Measurements from ENCODE around the gene NPHP1.
A peak's percentile ranks its signal among the peaks of the same experiment; 100 is the strongest.
"Not testable (repeated sequence)": the region's sequence is repeated elsewhere in the genome, so short reads cannot be mapped to it uniquely, and the experiment has no call there.

Gene NPHP1

DNA sequence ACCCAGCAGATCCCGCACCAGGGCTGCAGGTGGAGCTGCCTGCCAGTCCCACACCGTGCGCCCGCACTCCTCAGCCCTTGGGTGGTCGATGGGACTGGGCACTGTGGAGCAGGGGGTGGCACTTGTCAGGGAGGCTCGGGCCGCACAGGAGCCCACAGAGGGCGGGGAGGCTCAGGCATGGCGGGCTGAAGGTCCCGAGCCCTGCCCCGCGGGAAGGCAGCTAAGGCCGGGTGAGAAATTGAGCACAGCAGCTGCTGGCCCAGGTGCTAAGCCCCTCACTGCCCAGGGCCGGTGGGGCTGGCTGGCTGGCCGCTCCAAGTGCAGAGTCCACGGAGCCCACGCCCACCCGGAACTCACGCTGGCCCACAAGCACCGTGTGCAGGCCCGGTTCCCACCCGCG, 14.6 kb downstream of the NPHP1 start:
- DNase-seq, result not testable (repeated sequence)

DNA sequence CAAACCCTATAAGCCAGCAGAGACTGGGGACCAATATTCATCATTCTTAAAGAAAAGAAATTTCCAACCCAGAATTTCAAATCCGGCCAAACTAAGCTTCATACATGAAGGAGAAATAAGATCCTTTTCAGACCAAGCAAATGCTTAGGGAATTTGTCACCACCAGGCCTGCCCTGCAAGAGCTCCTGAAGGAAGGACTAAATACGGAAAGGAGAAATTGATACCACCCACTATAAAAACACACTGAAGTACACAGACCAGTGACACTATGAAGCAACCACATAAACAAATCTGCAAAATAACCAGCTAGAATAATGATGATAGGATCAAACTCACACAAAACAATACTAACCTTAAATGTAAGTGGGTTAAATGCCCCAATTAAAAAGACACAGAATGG, 22.4 kb downstream of the NPHP1 start:
- no peak for DNase-seq

DNA sequence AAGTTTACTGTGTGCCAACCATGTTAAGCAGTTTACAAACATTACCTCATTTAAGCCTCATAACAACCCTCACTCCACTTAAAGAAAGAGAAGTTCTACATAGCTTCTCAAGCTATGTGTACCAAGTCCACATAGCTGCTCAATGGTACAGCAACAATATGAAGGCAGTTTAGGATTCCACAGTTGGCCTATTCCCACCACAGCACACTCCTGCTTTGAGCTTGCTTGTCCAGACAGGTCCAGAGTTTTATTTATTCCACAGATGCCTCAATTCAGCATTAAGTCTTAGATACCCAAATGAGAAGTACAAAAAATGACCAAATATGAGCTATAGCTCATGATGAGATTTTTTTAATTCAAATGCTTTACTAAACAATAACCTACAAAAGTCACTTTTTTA, 24.8 kb downstream of the NPHP1 start:
- DNase-seq, result no peak

GRCh38 chr2:110173523-110173922, 31.3 kb downstream of the NPHP1 start:
- DNase-seq, result no peak

GRCh38 chr2:110172506-110172905, 32.3 kb downstream of the NPHP1 start:
- no peak for DNase-seq

- no peak for DNase-seq
These were observed 34.7 kb downstream of the NPHP1 start for GRCh38 chr2:110170102-110170501.

- DNase-seq, result no peak
These were observed 37.4 kb downstream of the NPHP1 start for GRCh38 chr2:110167326-110168000.

DNA sequence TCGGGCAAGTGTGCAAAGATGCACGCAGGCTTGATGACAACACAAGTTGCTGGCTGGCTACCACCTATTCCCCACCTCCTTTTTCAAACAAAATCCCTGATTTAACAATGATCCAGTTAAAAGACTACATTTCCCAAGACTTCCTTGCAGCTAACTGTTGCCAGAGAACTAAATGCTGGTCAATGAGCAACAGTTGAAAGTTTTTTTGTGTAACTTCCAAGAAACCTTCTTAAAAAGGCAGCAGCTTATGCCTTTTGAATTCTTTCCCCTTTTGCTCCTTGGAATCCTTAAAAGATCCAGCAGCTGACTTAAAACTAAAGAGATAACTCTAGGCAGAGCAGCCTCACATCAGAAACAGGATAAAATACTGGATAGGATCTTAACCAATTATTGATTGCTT, 38.5 kb downstream of the NPHP1 start:
- no peak for DNase-seq

DNA sequence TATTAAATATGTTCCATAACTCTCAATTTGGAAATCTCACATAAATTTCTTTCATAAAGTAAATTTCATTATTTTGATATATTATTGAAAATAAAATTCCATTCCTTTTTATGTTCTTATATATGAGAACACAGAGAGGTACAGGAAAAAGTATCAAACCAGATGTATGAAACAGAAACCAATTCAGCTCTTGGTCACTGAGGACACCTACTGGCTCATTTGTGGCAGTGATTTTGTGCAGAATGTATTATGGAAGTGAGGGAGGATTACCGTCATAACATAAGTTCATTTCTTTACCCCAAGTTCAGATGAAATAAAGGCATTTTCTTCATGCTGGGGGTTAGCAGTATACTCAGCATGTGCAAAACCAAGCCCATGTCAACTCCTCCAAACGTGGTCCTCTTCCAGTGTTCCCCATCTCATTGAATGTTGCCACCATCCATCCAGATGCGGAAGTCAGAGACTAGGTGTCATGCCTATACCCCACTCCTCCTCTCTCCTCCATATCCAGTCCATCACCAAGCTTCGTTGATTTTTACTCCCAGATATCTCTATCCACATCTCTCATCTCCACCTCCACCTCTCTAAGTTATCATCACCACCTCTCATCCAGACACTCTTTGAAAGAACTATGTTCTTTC, 47.5 kb downstream of the NPHP1 start:
- peak; percentile 9 for DNase-seq

- not testable (repeated sequence) for DNase-seq
These were observed 50.0 kb downstream of the NPHP1 start for GRCh38 chr2:110154828-110155227.

GRCh38 chr2:110154188-110154587, 50.6 kb downstream of the NPHP1 start:
- DNase-seq, result not testable (repeated sequence)

- no peak for DNase-seq
These were observed 51.4 kb downstream of the NPHP1 start for GRCh38 chr2:110153416-110153815.

DNA sequence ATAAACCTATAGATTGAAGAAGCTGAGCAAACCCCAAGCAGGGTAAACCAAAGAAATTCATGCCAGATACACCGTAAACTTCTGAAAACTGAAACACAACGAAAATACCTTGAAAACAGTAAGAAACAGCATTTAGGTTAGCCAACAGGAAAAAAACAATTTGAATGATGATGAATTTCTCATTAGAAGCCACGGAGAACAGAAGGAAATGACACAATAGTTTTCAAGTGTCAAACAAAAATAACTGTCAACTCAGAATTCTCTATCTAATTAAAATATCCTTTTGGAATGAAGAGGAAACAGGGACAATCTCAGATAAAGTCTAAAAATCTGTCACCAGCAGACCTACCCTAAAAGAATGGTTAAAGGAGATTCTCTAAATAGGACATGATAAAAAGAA, 51.9 kb downstream of the NPHP1 start:
- DNase-seq, result no peak

- DNase-seq, result no peak
These were observed 55.2 kb downstream of the NPHP1 start for GRCh38 chr2:110149330-110150220.

GRCh38 chr2:110146945-110147332, 57.9 kb downstream of the NPHP1 start:
- no peak for DNase-seq

- DNase-seq, result no peak
These were observed 58.4 kb downstream of the NPHP1 start for GRCh38 chr2:110146183-110146944.

DNA sequence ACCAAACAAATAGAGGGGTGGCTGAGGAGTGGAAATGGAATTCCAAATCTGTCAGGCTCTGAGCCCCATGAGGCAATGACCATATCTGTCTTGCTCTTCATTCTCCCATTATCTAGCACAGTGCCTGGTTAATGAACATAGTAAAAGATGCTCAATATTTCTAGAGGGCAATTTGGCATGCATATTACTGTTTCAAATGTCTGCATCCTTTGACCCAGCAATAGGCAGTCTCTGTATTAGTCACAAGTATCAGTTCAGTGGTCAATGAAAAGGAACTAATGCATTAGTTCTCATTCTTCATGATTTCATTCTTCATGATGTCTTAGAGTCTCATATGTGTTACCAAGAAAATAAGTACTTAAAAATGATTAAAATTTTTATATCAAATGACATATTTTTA, 60.8 kb downstream of the NPHP1 start:
- no peak for DNase-seq

- DNase-seq, result no peak
These were observed 64.4 kb downstream of the NPHP1 start for GRCh38 chr2:110140401-110140800.

- DNase-seq, result no peak
These were observed 70.8 kb downstream of the NPHP1 start for GRCh38 chr2:110134025-110134424.

- DNase-seq, result no peak
These were observed 73.6 kb downstream of the NPHP1 start for GRCh38 chr2:110131166-110131565.

DNA sequence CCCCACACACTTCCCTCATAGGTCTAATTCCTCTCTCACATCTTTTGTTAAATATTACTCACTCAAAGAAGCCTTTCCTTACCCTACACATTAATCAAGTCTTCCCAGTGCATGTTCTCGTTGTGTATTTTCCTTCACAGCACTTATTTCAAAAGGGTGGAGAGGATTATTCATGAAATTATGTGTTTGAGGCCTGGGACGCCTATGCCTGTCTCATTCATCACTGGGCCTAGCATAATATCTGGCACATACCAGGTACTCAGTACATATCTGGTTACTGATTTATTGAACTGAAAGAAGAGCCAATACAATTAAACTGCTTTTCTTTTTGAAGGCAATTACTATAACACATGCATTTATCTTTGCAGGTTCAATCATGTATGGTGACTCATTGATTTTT, 74.1 kb downstream of the NPHP1 start:
- no peak for DNase-seq

GRCh38 chr2:110126906-110127305, 77.9 kb downstream of the NPHP1 start:
- no peak for DNase-seq

All from NCI-H510A (cell line).